NOMO-1 treated with DMSO at 0.1 percent for 48 hours (cell line): ENCODE measurements around the gene OSBPL10.

ENCODE experiments used
- DNase-seq: peaks from one replicate; lab custom pipeline; 2025; ENCODE audit not compliant: unreplicated experiment; lab: John Stamatoyannopoulos, UW

Gene OSBPL10

GRCh38 chr3:31752305-31753049 is 228.6 kb downstream of the OSBPL10 start:
- DNase-seq: no peak

DNA sequence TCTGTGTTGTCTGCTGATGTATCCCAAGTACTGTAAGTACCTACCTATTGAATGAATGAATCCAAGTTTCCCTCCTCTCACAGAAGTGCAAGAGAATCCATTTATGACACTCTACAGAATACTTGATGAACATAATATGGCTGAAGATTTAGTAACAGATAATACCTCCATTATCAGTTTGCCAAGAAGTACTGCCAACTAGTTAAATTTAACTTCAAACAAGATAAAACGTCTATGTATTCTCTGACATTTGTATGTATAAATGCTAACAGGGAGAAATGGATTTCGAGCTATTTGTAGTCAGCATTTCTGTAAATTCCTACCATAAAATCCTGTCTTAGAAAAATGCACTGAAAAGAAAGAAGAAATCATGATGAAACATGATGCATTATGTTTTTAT is 230.7 kb downstream of the OSBPL10 start:
- DNase-seq: no peak

GRCh38 chr3:31748933-31749295 is 232.1 kb downstream of the OSBPL10 start:
- DNase-seq: no peak

GRCh38 chr3:31748281-31748932 is 232.7 kb downstream of the OSBPL10 start:
- DNase-seq: no peak

DNA sequence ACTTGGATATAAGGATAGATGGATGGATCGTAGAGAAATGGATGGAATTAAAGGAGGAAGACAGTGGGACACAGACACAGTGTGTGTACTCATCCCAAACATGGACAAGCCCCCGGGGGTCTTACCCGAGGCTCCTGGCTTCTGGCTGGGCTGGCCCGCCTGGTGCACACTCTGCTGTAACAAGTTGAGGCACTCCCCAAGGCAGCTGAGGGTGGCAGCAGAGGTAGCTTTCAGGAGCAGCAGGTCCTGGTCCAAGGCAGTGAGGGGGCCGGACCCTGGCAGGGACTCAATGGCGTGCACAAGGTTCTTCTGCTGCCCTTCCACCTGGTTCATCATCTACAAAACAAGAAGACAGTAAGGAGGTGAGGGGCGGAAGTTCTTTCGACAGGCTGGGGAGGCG is 233.3 kb downstream of the OSBPL10 start:
- no peak for DNase-seq

GRCh38 chr3:31744913-31745312 is 236.1 kb downstream of the OSBPL10 start:
- DNase-seq: no peak

- no peak for DNase-seq
Observed at GRCh38 chr3:31743331-31744089, 237.6 kb downstream of the OSBPL10 start.

- no peak for DNase-seq
Observed at GRCh38 chr3:31740397-31740796, 240.7 kb downstream of the OSBPL10 start.

- DNase-seq: no peak
Observed at GRCh38 chr3:31738412-31738811, 242.7 kb downstream of the OSBPL10 start.

DNA sequence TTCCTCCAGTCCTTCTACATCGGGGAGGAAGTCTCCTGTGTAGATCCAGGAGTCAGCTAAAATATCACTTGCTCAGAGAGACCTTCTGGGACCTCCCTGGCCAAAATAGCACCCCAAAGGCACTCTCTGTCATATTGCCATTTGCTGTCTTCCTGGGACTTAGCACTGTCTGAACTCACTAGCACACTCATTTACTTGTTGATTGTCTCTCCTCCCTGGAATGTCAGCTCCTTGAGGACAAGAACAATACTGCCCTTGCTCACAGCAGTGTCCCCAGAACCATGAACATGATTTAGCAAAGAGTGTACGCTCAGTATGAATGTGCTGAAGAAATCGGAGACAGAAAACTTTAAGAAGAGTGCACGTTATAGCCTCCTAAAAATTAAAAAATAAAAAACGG is 245.4 kb downstream of the OSBPL10 start:
- DNase-seq: no peak

DNA sequence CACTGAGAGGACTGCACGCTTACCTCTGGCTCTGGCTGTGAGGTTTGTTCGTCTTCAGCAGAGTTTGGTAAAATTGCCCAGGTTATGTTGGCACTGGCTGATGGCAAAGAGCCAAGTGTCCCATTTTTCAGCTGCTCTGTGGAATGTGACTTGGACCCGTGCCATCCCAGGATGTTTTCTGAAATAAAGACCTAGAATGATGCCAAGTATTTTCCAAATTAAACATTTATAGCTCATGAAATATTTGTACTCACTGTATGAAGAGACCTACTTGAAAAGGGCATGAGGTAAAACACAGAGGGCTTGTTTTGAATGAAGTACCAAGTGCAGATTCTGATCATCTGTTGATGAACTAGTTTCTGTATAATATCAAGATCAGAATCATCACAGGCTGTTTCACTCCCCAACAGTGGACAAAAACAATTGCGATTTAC is 247.8 kb downstream of the OSBPL10 start:
- DNase-seq: no peak

- DNase-seq: no peak
Observed at GRCh38 chr3:31732548-31732947, 248.5 kb downstream of the OSBPL10 start.

- DNase-seq: no peak
Observed at GRCh38 chr3:31729573-31729972, 251.5 kb downstream of the OSBPL10 start.

GRCh38 chr3:31729082-31729481 is 252.0 kb downstream of the OSBPL10 start:
- DNase-seq: no peak

DNA sequence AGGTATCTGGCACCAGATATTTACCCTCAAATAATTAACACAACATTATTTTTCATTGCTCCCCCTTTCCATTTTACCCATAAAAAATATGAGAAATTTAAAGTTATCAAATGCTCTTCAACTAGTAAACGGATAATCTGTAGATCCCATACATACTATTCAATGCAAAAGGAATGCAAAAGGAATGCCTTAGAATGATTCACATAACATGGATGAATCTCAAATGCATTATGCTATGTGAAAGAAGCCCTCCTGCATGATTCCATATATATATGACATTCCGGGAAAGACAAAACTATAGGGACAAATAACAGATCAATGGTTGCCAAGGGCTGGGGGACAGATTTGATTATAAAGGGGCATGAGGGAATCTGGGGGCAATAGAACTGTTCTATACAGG is 252.7 kb downstream of the OSBPL10 start:
- no peak for DNase-seq

GRCh38 chr3:31725976-31726375 is 255.1 kb downstream of the OSBPL10 start:
- no peak for DNase-seq

DNA sequence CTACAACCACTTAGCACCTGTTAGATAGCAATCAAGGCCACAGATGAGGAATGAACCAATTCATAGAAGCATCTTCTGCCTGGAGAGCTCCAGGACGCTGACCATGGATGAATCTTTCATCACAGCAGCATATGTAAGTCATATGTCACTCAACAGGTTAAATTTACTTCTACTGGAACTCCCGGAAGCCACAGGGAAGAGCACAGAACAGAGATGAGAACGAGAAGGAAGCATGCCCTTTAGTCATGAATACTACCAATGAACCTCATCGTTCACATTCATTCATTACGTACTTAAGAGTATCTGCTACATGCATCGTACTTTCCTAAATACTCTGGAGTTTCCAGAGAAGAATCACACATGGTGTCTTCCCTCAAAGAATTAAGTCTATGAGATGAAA is 255.5 kb downstream of the OSBPL10 start:
- DNase-seq: no peak

- DNase-seq: peak; percentile 42
Observed at GRCh38 chr3:31724651-31725050, 256.4 kb downstream of the OSBPL10 start.

DNA sequence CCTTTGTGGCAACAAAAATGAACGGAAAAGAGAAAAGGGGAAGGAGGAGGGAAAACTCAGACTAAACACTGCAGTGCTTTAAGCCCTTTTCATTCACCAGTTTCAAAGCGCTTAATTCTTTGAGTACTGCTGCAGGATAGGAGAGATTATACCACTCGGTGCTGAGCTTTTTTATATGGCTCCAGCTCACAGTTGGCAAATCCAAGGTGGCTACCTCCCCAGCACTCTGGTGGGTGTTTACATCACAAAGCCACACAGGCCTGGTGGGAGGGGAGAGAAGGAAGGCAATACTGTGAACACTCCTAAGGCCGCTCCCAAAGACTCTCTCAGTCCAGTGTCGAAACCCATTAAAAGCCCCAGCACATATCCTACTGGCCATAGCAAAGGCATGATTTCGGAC is 256.9 kb downstream of the OSBPL10 start:
- no peak for DNase-seq

DNA sequence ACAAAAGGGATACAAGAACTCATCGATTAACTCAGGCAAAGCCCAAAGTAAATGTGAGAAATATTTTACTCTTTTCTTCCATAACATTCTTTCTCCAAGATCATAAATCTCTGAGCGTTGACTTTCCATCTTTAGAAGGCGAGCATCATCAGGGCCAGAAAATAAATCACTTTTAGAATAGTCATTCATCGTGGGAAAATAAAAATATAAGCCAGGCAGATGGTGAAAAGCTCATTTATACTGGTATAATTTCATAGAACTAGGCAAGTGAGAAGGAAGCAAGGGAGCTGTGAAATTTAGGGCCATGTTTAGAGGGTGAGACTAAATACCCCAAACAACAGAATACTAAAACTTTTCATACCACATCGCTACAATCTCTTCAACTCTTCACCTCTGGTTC is 257.4 kb downstream of the OSBPL10 start:
- DNase-seq: no peak

DNA sequence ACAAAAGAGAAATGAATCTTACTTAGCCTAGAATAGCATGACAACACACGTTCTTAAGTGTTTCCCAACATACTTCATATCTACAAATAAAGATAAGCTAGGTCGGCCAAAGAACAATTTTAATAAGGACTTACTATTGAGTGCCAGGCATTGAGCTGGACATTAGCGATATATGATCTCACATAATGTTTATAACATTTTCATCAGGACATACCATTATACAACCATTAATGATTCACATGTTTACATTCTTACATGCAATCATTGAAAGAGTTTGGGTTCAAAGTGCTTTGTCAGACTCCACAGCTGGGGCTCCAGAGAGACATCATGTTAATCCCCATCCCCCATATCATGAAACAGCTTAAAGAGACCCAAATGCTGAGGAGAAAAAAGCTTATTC is 259.4 kb downstream of the OSBPL10 start:
- DNase-seq: no peak
